ENCODE measurements around the gene CAPN13. TPM values are rescaled to one million over a fixed set of nuclear protein-coding genes. Genes with fewer than 3 reads are reported as not detected.

The CAPN13 gene
- polyA plus RNA-seq, 1 of the 3 experiments (the other 2 are of a cell fraction), result not detected

GRCh38 chr2:30756051-30756719 is 51.1 kb downstream of the CAPN13 start (continued):
- no peak for TF ChIP-seq PBX3 (IDR thresholded peaks at IDR 0.05)
- TF ChIP-seq SMC3 (IDR thresholded peaks at IDR 0.05; ENCODE audit: low read depth, low read length), result 0 out of 2 replicates have a peak, but pooled peaks have one; percentile 3

GRCh38 chr2:30753630-30754029 is 53.6 kb downstream of the CAPN13 start:
- no peak for TF ChIP-seq YY1 (IDR thresholded peaks at IDR 0.05; ENCODE audit: low read depth)
- TF ChIP-seq RAD21 (IDR thresholded peaks at IDR 0.05; ENCODE audit: low read length), result no peak
- TF ChIP-seq SIN3A (IDR thresholded peaks at IDR 0.05; ENCODE audit: borderline replicate concordance, low read depth, low read length), result no peak
- no peak for TF ChIP-seq GATA2 (CRISPR knock-in tag; IDR thresholded peaks at IDR 0.05)
- TF ChIP-seq FOXM1 (IDR thresholded peaks at IDR 0.05; ENCODE audit: low read depth), result no peak
- no peak for TF ChIP-seq REST (IDR thresholded peaks at IDR 0.05; ENCODE audit: low read depth, low read length)
- no peak for TF ChIP-seq MEF2A (IDR thresholded peaks at IDR 0.05; ENCODE audit: borderline replicate concordance, low read depth)
- CTCF ChIA-PET, result interaction anchor here (0.7 to 1.4 kb wide), 4 partner anchors 13 to 417 kb away, joined by 3 to 5 read pairs (median 3); no protein-coding TSS in a partner anchor
- Histone ChIP-seq H3K4me2 (no peak overlapping the region), H3K9ac (no peak overlapping the region), H4K20me1 (ENCODE audit: insufficient read depth) (no peaks in the 10 kb centered on the region), H3K79me2 (ENCODE audit: insufficient read depth) (no peaks in the 10 kb centered on the region), H3K9me3 (no peaks in the 10 kb centered on the region), H3K36me3 (replicated peaks in 1 of 2; ENCODE audit: control insufficient read depth in 1 of 2, insufficient read depth in 2 of 2, low read length in 1 of 2) (no peaks in the 10 kb centered on the region), H3K9me2 (no peaks in the 10 kb centered on the region), H3K27me3 (ENCODE audit: insufficient read depth) (no peaks in the 10 kb centered on the region), H3K4me3 (ENCODE audit: low read depth in 2 of 2, low read length in 1 of 2) (no peak overlapping the region), H3K27ac (ENCODE audit: low read depth in 2 of 2, low read length in 1 of 2) (no peak overlapping the region), H2AFZ (ENCODE audit: low read depth) (no peak overlapping the region), H3F3A (replicated peaks; ENCODE audit: insufficient read depth) (no peaks in the 10 kb centered on the region), H3K4me1 (ENCODE audit: control insufficient read depth in 1 of 2, insufficient read depth in 2 of 2, low read depth in 1 of 2, low read length in 1 of 2) (peaks cover 0 to 37% of the 10 kb centered on the region in 2 experiments; a peak in 3 of 4 replicates)
- DNase-seq, result no peak
- POLR2A ChIA-PET, result no interaction called here
- 37% methylated on average over 6 of the region's 6 CpGs for WGBS (ENCODE audit: low lambda C conversion rate)

GRCh38 chr2:30752811-30753210 is 54.4 kb downstream of the CAPN13 start:
- no peaks in the 10 kb centered on the region for H3K79me2 ChIP-seq (ENCODE audit: insufficient read depth)
- H3K9me3 ChIP-seq, result no peaks in the 10 kb centered on the region
- no peak overlapping the region for H2AFZ ChIP-seq (ENCODE audit: low read depth)
- H4K20me1 ChIP-seq (ENCODE audit: insufficient read depth), result no peaks in the 10 kb centered on the region
- CTCF ChIA-PET, result interaction anchor here (0.9 to 1.4 kb wide), 3 partner anchors 41 to 417 kb away, joined by 3 to 5 read pairs (median 4); no protein-coding TSS in a partner anchor
- H3K9me2 ChIP-seq, result no peaks in the 10 kb centered on the region
- no peak for DNase-seq
- no peak overlapping the region for H3K4me3 ChIP-seq (ENCODE audit: low read depth in 2 of 2, low read length in 1 of 2)
- peaks cover 0 to 29% of the 10 kb centered on the region in 2 experiments; a peak in 3 of 4 replicates for H3K4me1 ChIP-seq (ENCODE audit: control insufficient read depth in 1 of 2, insufficient read depth in 2 of 2, low read depth in 1 of 2, low read length in 1 of 2)
- POLR2A ChIA-PET, result no interaction called here
- H3K4me2 ChIP-seq, result no peak overlapping the region
- H3K36me3 ChIP-seq (replicated peaks in 1 of 2; ENCODE audit: control insufficient read depth in 1 of 2, insufficient read depth in 2 of 2, low read length in 1 of 2), result no peaks in the 10 kb centered on the region
- WGBS (ENCODE audit: low lambda C conversion rate), result 36% methylated on average over 6 of the region's 6 CpGs
- no peak overlapping the region for H3K27ac ChIP-seq (ENCODE audit: low read depth in 2 of 2, low read length in 1 of 2)
- H3K9ac ChIP-seq, result no peak overlapping the region
- H3K27me3 ChIP-seq (ENCODE audit: insufficient read depth), result no peaks in the 10 kb centered on the region
- no peaks in the 10 kb centered on the region for H3F3A ChIP-seq (replicated peaks; ENCODE audit: insufficient read depth)
- TF ChIP-seq NRF1 (IDR thresholded peaks at IDR 0.05; ENCODE audit: low read depth, low read length) (no peak), FOXJ3 (CRISPR knock-in tag; IDR thresholded peaks at IDR 0.05) (no peak), SIN3A (IDR thresholded peaks at IDR 0.05; ENCODE audit: borderline replicate concordance, low read depth, low read length) (no peak), CHD2 (IDR thresholded peaks at IDR 0.05; ENCODE audit: low read length, partially characterized antibody) (no peak), POLR2AphosphoS5 (IDR thresholded peaks at IDR 0.05; ENCODE audit: low read depth, low read length) (no peak), USF1 (IDR thresholded peaks at IDR 0.05; ENCODE audit: borderline replicate concordance, low read depth) (no peak), YY1 (IDR thresholded peaks at IDR 0.05; ENCODE audit: low read depth) (no peak), FOSL2 (IDR thresholded peaks at IDR 0.05; ENCODE audit: borderline replicate concordance, low read depth) (no peak), ZBTB33 (IDR thresholded peaks at IDR 0.05; ENCODE audit: borderline replicate concordance, low read depth) (no peak), TAF1 (IDR thresholded peaks at IDR 0.05; ENCODE audit: borderline replicate concordance, low read depth, low read length) (no peak), NFIC (IDR thresholded peaks at IDR 0.05; ENCODE audit: borderline replicate concordance) (no peak)

All from SK-N-SH (cell line).